GM12801 (cell line): ENCODE data around the gene CFAP97D1.

ENCODE experiments used
- TF ChIP-seq, protein P1 (sequence below): IDR thresholded peaks from one replicate; pipeline ENCODE4 v1.5.1; 2011; ENCODE audit warnings: control low read depth; ENCODE audit not compliant: insufficient read length; ENCODE audit errors: extremely low read depth

CFAP97D1 gene

GRCh38 chr17:43787728-43788127, 7.5 kb downstream of the CFAP97D1 start:
- TF ChIP-seq, protein P1, sequence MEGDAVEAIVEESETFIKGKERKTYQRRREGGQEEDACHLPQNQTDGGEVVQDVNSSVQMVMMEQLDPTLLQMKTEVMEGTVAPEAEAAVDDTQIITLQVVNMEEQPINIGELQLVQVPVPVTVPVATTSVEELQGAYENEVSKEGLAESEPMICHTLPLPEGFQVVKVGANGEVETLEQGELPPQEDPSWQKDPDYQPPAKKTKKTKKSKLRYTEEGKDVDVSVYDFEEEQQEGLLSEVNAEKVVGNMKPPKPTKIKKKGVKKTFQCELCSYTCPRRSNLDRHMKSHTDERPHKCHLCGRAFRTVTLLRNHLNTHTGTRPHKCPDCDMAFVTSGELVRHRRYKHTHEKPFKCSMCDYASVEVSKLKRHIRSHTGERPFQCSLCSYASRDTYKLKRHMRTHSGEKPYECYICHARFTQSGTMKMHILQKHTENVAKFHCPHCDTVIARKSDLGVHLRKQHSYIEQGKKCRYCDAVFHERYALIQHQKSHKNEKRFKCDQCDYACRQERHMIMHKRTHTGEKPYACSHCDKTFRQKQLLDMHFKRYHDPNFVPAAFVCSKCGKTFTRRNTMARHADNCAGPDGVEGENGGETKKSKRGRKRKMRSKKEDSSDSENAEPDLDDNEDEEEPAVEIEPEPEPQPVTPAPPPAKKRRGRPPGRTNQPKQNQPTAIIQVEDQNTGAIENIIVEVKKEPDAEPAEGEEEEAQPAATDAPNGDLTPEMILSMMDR, result no peak

GRCh38 chr17:43788540-43788939, 8.3 kb downstream of the CFAP97D1 start:
- TF ChIP-seq, protein P1, result no peak

DNA sequence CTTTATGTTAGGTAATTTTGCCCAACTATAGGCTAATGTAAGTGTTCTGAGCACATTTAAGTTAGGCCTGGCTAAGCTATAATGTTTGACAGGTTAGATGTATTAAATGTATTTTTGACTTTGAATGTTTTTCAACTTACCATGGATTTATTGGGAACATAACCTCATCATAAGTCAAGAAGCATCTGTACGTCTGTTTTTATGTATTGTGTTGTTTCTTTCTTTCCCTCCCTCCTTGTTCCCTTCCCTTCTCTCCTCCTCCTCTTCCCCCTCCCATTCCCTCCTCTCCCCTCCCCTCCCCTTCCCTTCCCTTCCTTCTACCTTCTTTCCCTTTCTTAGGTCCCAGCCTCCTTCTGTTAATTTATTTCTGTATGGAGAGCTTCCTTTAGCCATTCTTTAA, 9.2 kb downstream of the CFAP97D1 start:
- TF ChIP-seq, protein P1, result no peak

- TF ChIP-seq, protein P1, result no peak
Measured at GRCh38 chr17:43790311-43790940, 10.2 kb downstream of the CFAP97D1 start.

GRCh38 chr17:43791589-43791988, 11.4 kb downstream of the CFAP97D1 start:
- TF ChIP-seq, protein P1, result no peak

DNA sequence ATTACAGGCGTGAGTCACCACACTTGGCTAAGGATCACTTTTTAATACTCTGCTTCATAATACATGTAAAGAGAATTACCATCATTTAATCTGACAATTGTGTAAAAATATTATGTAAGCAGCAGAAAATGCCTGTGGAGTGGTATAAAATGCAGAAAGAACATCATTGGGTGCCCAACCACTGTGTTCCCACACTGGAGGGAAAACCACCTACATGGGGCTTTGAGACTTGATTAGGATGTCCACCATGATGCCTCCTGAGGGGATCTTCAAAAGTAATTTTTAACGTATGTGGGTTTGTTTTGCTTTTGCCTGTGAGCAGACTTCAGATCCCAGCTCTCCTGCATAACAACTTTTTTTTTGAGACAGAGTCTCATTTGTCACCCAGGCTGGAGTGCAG, 18.8 kb downstream of the CFAP97D1 start:
- TF ChIP-seq, protein P1, result no peak

DNA sequence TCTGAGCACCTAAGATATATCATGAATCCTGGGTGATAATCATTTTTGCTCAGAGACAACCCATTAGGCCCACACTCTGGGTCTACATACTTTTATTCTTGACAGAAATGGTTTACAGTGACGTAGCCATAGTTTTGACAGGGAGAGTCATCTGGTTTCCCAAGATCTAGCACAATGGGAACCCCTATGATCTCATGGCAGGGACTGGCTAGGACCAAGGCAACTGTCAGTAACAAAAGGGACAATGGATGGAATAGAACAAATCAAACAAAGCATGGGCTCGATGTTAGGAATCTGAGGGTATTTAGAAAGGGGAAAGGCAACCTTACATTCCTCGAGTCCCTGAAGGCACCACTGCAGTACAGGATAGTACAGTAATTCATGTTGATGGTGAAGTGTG, 20.5 kb downstream of the CFAP97D1 start:
- TF ChIP-seq, protein P1, result no peak
